Effector memory CD8-positive, alpha-beta T cell (primary cell): ENCODE results near the gene ZFX.
A peak's percentile ranks its signal among the peaks of the same experiment; 100 is the strongest.

Experiments used
- ATAC-seq: fragments of 150-1000 bp; cut with Tn5 transposase; replicated peaks from 2 replicates; pipeline ENCODE4 v1.10.0; 2021; ENCODE audit warnings: mild to moderate bottlenecking, moderate library complexity
- DNase-seq, 3 experiments: peaks; one replicate each; pipeline ENCODE4 v3.0.0; 2021
- H3K27ac Mint-ChIP-seq, 2 donors: one replicate each; pipeline ENCODE4 v1.8.0; 2022; ENCODE audit warnings: mild to moderate bottlenecking in 2 of 2, mixed read lengths in 2 of 2, moderate library complexity in 2 of 2
- H3K27me3 Mint-ChIP-seq, 2 donors: one replicate each; pipeline ENCODE4 v1.8.0; 2022; ENCODE audit warnings: mixed read lengths in 2 of 2
- H3K36me3 Mint-ChIP-seq: one replicate; pipeline ENCODE4 v1.8.0; 2022; ENCODE audit warnings: mild to moderate bottlenecking, moderate library complexity, mixed read lengths; ENCODE audit not compliant: insufficient read depth
- H3K4me1 Mint-ChIP-seq, 2 donors: one replicate each; pipeline ENCODE4 v1.8.0; 2022; ENCODE audit warnings: low read depth in 2 of 2, mixed read lengths in 2 of 2
- H3K4me3 Mint-ChIP-seq, 2 donors: one replicate each; pipeline ENCODE4 v1.8.0; 2022; ENCODE audit warnings: mild to moderate bottlenecking in 2 of 2, mixed read lengths in 2 of 2, moderate library complexity in 2 of 2
- H3K9me3 Mint-ChIP-seq, 2 donors: one replicate each; pipeline ENCODE4 v1.8.0; 2022; ENCODE audit warnings: mixed read lengths in 2 of 2

The ZFX gene

DNA sequence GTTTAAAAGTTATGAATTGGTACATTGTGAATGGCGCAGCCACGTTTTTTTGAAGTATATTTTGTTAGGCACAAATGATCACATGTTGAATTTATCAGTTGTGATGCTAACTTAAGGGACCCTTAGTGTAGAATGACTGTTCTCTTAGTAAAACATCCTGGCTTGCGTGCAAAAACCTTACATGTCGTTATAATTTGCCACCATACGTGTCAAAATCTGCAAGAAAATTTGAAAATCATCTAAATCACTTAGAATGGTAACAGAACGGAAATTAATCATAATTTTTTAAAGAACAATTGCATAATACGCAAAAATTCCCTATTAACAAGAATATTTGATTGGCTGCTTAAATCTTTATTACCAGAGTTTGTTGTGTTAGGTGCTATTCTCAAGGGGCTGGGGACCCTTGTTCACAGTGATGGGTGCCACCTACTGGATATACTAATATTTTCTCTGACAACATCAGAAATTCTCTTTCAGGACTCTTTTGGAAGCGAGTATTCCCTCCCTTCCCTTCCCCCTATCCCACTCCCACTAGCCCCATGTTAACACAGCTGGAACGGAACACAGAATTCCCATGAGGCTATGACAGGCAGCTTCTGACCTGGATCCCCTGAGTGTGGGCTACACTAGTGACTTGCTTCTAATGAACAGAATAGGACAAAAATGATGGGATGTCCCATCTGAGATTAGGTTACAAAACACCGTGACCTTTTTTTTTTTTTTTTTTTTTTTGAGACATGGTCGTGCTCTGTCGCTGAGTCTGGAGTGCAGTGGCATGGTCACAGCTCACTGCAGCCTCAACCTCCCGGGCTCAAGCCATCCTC, 92.5 kb downstream of the ZFX start:
- H3K27me3 Mint-ChIP-seq = peaks cover 0 to 13% of the 10 kb centered on the region in 2 donors
- H3K36me3 Mint-ChIP-seq = no peaks in the 10 kb centered on the region
- DNase-seq (no peak), ATAC-seq (peak; percentile 39)
- H3K27ac Mint-ChIP-seq = no peak overlapping the region
- no peak overlapping the region for H3K4me3 Mint-ChIP-seq
- no peaks in the 10 kb centered on the region for H3K4me1 Mint-ChIP-seq
- no peaks in the 10 kb centered on the region for H3K9me3 Mint-ChIP-seq

DNA sequence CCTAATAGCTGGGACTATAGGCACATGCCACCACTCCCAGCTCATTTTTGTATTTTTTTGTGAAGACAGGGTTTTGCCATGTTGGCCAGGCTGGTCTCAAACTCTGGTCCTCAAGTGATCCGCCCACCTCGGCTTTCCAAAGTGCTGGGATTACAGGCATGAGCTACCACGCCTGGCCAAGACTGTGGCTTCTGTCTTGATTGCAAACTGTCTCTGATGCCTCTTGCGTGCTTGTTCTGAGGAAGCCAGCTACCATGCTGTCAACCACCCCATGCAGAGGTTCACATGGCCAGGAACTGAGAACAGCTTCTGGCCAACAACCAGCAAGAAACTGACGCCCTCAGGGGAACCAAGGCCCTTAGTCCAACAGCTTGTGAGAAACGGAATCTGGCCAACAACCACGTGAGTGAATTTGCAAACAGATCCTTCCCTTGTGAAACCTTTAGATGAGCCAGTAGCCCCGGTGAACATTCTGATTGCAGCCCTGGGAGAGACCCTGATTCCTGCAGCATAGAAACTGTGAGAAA, 93.2 kb downstream of the ZFX start:
- Mint-ChIP-seq H3K27me3 (peaks cover 7 to 12% of the 10 kb centered on the region in 2 donors), H3K4me3 (no peak overlapping the region), H3K4me1 (no peaks in the 10 kb centered on the region), H3K36me3 (no peaks in the 10 kb centered on the region), H3K27ac (no peak overlapping the region), H3K9me3 (no peaks in the 10 kb centered on the region)
- no peak for DNase-seq
- no peak for ATAC-seq

DNA sequence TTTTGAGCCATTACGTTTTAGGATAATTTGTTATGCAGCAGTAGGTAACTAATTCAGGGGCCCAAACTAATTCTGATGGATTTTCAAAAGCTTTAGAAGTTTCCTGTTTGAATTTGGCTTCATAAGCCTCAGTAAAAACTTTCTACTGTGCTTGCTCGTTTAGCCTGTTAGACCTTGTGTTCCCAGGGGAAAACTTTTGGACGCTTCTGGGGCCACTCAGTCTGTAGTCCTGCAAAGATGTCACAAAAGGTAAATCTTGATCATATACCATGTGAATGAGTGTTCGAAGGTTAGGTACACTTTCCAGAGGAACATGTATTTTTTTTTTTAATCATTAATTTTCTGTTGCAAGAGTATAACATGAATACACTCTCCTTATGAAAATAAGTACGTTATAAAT, 93.7 kb downstream of the ZFX start:
- no peak for ATAC-seq
- Mint-ChIP-seq H3K36me3 (no peaks in the 10 kb centered on the region), H3K27me3 (peaks cover 8 to 9% of the 10 kb centered on the region in 2 donors), H3K27ac (no peak overlapping the region), H3K9me3 (no peaks in the 10 kb centered on the region), H3K4me3 (no peak overlapping the region), H3K4me1 (no peaks in the 10 kb centered on the region)
- no peak for DNase-seq

DNA sequence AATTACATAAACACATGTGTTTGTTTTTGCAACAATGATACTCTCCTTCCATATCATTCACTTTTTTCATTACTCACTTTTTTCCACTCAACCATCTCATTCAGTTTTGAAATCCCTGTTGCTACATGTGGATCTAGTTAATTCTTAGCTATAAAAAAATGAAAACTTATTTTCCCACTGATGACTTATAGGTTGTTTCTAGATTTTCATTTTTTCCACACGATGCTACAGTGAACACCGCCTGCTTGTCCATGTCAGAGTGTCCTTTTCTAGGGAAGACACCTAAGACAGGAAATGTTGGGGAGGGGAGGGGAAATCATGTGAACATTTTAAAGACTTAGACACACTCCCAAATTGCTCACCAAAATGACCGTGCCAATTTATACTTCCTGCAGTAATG, 94.2 kb downstream of the ZFX start:
- no peak for DNase-seq
- H3K9me3 Mint-ChIP-seq = no peaks in the 10 kb centered on the region
- no peak overlapping the region for H3K27ac Mint-ChIP-seq
- H3K4me3 Mint-ChIP-seq = no peak overlapping the region
- no peaks in the 10 kb centered on the region for H3K4me1 Mint-ChIP-seq
- ATAC-seq = no peak
- H3K27me3 Mint-ChIP-seq = peaks cover 3 to 9% of the 10 kb centered on the region in 2 donors
- no peaks in the 10 kb centered on the region for H3K36me3 Mint-ChIP-seq

DNA sequence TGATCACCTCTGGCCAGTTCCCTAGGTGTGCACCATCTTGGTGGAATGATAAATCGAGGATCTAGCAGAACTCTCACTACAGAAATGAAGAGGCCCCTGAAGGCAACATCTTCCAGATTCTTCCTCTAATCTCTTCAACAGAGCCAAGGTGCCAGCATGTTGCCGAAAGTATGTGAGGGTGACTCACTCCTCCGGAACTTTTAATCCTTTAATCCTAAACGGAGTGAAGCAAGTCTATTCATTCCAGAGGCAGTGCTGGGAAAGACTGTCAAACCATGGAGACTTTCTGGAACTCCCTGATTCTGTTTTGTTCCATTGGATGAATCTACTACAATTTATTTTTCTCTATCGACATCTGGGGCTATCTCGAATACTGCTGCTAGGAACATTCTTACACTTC, 95.7 kb downstream of the ZFX start:
- Mint-ChIP-seq H3K36me3 (no peaks in the 10 kb centered on the region), H3K27ac (no peak overlapping the region), H3K9me3 (no peaks in the 10 kb centered on the region), H3K4me1 (no peaks in the 10 kb centered on the region), H3K4me3 (no peak overlapping the region), H3K27me3 (peaks cover 0 to 9% of the 10 kb centered on the region in 2 donors)
- ATAC-seq = no peak
- no peak for DNase-seq

DNA sequence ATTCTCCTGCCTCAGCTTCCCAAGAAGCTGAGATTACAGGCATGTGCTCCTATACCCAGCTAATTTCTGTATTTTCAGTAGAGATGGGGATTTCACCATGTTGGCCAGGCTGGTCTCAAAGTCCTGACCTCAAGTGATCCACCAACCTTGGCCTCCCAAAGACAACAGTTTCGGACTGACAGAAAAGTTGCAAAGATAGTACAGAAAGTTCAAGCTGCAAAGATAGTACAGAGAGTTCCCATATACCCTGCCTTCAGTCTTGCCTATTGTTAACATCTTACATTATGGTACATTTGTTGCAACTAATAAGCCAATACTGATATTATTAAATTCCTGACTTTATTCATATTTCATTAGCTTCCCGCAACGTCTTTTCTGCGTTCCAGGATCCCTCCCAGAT, 98.5 kb downstream of the ZFX start:
- Mint-ChIP-seq H3K9me3 (no peaks in the 10 kb centered on the region), H3K4me1 (no peaks in the 10 kb centered on the region), H3K27ac (no peak overlapping the region), H3K4me3 (no peak overlapping the region), H3K36me3 (no peaks in the 10 kb centered on the region), H3K27me3 (peaks cover 11 to 17% of the 10 kb centered on the region in 2 donors)
- no peak for ATAC-seq
- DNase-seq = no peak

DNA sequence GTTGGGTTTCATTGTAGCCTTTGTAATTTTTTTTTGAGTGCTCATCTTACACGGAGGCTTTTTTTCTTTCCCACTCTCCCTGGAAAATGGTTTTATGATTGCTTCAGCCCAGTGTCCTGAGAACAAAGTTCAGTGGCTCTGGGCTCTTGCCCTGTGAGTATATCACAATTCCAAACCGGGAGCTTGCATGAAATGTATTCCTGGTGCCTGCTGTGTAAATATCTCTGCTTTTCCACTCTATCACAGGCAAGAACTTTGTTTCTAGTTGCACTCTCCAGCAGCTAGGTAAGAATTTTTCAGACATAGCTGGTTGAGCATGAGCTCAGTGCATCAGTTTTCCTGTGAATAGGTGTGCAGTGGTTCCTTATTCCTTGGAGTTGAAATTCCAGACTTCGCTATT, 103.5 kb downstream of the ZFX start:
- no peak overlapping the region for H3K4me3 Mint-ChIP-seq
- no peaks in the 10 kb centered on the region for H3K4me1 Mint-ChIP-seq
- ATAC-seq = no peak
- no peaks in the 10 kb centered on the region for H3K36me3 Mint-ChIP-seq
- no peak for DNase-seq
- no peak overlapping the region for H3K27ac Mint-ChIP-seq
- peaks cover 14 to 26% of the 10 kb centered on the region in 2 donors for H3K27me3 Mint-ChIP-seq
- no peaks in the 10 kb centered on the region for H3K9me3 Mint-ChIP-seq

DNA sequence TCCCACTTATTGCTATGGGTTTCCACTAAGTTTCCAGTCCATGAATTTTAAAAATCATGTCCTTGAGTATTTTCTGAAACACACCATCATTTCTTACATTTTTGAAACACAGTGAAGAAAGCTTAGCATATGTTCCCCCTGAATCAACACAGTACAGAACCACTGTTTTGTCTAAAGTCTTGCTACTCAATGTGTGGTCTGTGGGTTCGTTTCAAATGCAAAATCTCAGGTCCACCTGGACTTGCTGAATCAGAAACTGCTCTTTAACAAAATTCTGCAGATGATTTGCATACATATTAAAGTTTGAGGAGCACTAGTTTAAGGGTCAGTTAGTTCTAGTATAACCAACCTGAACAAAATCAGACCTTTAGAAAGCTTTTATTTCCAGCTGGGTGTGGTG, 103.9 kb downstream of the ZFX start:
- DNase-seq (no peak), ATAC-seq (no peak)
- Mint-ChIP-seq H3K4me3 (no peak overlapping the region), H3K27me3 (peaks cover 14 to 26% of the 10 kb centered on the region in 2 donors), H3K4me1 (no peaks in the 10 kb centered on the region), H3K27ac (no peak overlapping the region), H3K9me3 (no peaks in the 10 kb centered on the region), H3K36me3 (no peaks in the 10 kb centered on the region)

DNA sequence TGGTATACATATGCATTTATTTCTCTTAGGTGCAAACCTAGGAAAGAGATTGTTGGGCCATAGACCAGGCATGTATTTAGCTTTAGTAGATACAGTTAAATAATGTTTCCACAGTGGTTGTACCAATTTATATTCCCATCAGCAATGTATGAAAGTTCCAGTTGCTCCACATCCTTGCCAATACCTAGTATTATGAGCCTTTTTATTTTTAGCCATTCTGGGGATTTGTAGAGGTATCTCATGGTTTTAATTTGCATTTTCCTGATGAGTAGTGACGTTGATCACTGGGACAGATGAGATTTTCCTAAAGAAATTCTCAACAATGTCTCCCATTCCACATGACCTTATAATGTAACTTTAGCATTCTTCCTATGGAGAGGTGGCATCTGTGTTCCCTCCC, 107.5 kb downstream of the ZFX start:
- no peak overlapping the region for H3K4me3 Mint-ChIP-seq

DNA sequence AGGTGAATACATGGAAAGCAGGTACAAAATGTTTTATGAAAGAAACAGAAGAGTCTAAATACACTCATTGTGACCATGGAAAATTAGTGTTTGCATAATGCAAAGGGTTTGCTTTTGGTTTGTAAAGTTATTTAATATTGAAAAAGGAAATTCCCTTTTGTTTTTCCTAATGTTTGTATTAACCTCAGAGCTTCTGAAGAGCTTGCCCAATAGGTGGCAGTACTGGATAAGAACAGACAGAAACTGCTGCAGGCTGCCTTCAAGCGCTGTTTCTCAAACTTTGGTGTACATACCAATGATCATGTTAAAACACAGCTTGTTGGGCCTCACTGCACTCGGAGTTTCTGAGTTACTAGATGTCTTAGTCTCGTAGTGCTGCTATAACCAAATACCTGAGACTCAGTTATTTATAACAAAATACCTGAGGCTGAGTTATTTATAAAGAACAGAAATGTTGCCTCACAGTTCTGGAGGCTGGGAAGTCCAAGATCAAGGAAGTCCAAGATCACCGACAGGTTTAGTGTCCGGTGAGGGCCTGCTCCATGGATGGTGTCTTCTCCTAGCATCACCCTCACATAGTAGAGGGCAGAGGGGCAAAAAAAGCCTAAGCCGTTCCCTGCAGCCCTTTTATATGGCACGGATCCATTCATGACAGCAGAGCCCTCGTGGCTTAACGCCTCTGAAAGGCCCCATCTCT, 110.2 kb downstream of the ZFX start:
- Mint-ChIP-seq H3K36me3 (peaks cover 3% of the 10 kb centered on the region), H3K4me1 (peaks cover 0 to 6% of the 10 kb centered on the region in 2 donors), H3K27me3 (peaks cover 18 to 19% of the 10 kb centered on the region in 2 donors), H3K4me3 (no peak overlapping the region), H3K27ac (no peak overlapping the region), H3K9me3 (no peaks in the 10 kb centered on the region)
- no peak for ATAC-seq
- DNase-seq = no peak

More for the DNA sequence above, 107.5 kb downstream of the ZFX start:
- Mint-ChIP-seq H3K27me3 (peaks cover 7 to 18% of the 10 kb centered on the region in 2 donors), H3K36me3 (no peaks in the 10 kb centered on the region), H3K4me1 (peaks cover 0 to 6% of the 10 kb centered on the region in 2 donors), H3K27ac (no peak overlapping the region), H3K9me3 (no peaks in the 10 kb centered on the region)
- DNase-seq (no peak), ATAC-seq (no peak)

DNA sequence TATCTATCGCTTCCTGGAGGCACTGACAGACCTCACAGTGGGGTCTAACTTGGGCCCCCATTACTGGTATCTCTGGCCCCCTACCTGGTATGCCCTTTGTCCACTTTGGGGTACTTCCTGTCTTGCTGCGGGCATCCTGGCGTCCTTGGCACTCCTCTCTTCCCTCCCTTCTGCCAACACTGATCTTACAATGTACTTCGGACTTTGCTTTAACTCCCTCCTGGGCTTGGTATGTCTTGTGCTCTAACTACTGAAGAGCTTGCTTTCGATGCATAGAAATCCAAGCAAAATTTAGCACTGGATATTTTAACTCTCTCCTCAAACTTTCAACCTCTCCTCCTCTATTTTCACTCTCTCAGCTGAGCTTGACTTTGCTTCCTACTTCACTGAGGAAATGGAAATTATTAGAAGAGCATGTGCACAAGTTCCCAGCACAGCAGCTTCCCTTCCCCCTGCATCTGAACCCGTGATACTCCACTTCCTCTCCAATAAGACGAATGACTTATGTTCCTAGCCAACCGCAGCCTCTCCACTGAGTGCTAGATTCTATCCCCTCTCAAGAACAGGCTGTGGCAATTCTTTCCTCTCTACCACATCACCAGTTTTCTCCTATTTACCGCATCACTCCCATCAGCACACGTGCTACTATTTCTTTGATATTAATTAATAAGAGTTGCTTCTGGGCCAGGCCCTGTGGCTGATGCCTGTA, 111.5 kb downstream of the ZFX start:
- DNase-seq (no peak), ATAC-seq (no peak)
- H3K4me3 Mint-ChIP-seq = no peak overlapping the region
- peaks cover 0 to 6% of the 10 kb centered on the region in 2 donors for H3K4me1 Mint-ChIP-seq
- peak overlapping the region in 1 of 2 donors; percentile 11 for H3K27ac Mint-ChIP-seq
- peaks cover 3% of the 10 kb centered on the region for H3K36me3 Mint-ChIP-seq
- H3K27me3 Mint-ChIP-seq = peaks cover 12 to 19% of the 10 kb centered on the region in 2 donors
- no peaks in the 10 kb centered on the region for H3K9me3 Mint-ChIP-seq

DNA sequence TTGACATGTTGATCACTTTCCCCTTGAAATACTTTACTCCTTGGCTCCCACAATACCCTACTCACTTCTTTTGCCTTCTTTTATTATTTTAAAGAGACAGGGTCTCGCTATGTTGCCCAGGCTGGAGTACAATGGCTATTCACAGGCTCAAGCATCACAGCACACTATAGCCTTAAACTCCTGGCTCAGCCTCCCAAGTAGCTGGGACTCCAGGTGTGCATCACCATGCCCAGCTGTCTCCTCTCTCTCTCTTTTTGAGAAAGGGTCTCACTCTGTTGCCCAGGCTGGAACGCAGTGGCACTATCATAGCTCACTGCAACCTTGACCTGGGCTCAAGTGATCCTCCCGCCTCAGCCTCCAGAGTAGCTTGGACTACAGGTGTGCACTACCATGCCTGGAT, 112.8 kb downstream of the ZFX start:
- Mint-ChIP-seq H3K4me3 (no peak overlapping the region), H3K27me3 (peaks cover 11 to 18% of the 10 kb centered on the region in 2 donors), H3K36me3 (peaks cover 3% of the 10 kb centered on the region), H3K27ac (no peak overlapping the region), H3K9me3 (no peaks in the 10 kb centered on the region), H3K4me1 (peaks cover 0 to 6% of the 10 kb centered on the region in 2 donors)
- DNase-seq (no peak), ATAC-seq (no peak)

DNA sequence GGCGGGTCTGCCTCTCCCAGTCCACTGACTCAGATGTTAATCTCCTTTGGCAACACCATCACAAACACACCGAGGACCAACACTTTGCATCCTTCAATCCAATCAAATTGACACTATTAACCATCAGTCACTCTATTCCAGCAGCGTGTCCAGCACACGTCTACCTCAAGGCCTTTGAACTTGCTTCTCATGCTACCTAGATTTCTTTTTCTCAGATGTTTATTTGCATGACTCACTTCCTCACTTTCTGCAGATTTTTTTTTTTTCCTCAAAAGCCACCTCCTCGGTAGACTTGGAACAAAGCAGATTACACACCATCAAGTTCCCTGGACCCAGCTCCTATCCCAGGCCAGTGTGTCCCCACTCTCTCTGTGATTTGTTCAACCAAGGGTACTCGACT, 114.9 kb downstream of the ZFX start:
- Mint-ChIP-seq H3K36me3 (peaks cover 3% of the 10 kb centered on the region), H3K27me3 (peaks cover 17 to 26% of the 10 kb centered on the region in 2 donors), H3K4me3 (no peak overlapping the region), H3K9me3 (no peaks in the 10 kb centered on the region), H3K27ac (no peak overlapping the region), H3K4me1 (peaks cover 0 to 6% of the 10 kb centered on the region in 2 donors)
- DNase-seq (no peak), ATAC-seq (no peak)
